Iris pigment epithelial cell (primary cell): Measurements from ENCODE around the gene HES6.
"Not testable (repeated sequence)": the region's sequence is repeated elsewhere in the genome, so short reads cannot be mapped to it uniquely, and the experiment has no call there.

Source experiments
- DNase-seq: peaks from one replicate; pipeline ENCODE4 v3.0.0-alpha.2; 2011; ENCODE audit warnings: low read depth

Gene HES6

DNA sequence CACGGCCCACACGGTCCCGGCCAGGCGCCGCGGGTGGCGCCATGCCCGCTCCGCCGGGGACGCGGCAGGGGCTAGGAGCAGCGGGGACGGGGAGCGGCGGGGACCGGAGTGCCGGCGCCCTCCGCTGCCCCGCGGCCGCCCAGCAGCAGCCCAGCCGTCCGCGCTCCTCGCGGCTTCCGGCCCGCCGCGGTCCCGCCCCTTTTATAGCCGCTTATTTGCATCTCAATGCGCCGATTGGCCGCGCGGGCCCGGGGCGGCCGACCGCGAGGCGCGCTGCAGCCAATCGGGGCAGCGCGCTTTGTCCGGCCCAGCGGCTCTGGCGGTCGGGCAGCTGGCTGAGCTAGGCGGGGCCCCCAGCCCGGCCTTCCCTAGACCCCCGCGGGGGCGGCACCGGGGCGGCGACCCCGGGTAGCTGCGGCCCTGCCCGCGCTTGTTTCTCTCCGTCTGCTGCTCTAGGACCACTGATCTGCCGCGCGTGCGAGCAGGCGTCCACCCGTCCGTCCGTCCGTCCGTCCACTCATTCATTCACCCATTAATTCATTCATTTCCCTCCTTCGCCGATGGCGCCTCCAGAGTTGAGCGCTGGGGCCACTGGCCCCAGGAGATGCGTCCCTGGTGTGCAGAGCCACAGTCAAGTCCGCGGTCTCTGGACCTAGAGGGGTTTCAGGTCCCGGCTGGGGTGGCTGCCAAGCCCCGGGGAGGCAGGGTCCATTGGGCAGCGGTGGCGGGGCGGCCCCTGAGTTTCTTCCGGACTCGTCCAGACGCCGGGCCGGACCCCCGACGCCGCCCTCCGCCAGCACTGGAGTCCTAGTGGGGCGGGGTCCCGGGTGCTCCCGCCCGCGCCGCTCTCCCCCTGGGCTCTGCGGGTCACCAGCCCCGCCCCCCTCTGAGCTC is at the start of gene HES6:
HES6 (minus strand) TSS at position 176 of the 894 bp plus-strand sequence; CDS start at position 43, 133 bp downstream.
- DNase-seq = peak; percentile 86

GRCh38 chr2:238289574-238289973 is 49.7 kb upstream of the HES6 start:
- no peak for DNase-seq

GRCh38 chr2:238288650-238289573 is 49.1 kb upstream of the HES6 start:
- peak; percentile 98 for DNase-seq

DNA sequence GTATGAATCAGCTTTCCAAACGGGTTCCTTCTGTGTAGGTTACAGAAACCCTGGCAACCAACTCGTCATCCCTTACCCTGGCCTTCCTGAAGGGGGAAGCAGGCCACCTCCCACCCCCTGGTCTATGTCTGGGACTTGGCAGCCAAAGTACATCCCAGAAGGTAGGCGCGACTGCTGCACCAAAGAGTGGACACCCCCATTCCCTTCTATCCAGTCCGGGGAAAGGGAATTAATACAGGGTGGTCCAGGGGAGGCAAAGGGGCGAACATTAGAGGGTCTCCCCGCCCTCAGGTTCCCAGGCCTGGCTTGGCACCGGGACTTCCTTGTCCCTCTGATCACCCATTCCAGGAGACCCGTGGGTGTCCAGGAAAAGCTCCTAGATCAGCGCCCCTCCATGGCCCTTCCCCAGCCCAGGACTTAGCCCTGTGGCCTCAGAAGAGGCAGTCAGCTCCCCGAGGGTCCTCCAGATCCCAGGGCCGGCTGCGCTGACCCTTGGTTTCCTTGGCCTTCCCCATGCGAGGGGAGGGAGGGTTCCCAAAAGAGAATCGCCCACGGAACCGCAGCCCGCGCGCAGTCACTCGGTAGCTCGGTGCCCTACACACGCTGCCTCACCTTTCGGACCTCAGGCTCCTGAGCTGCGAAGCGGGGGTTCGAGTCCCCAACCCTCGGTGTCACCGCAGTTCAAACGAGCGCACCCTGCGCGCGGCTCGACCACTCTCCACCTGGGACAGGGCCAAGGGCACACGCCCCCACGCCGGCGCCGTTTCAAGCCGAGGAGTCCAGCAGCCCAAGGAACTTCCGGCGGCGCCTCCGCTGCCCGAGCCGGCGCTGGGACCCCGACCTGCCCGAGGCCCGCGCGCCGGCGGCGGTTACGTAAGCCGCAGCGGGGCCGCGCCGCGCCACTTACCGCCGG is 48.2 kb upstream of the HES6 start, which contains the start of gene PER2:
PER2 (minus strand) TSS at position 874 of the 913 bp plus-strand sequence. CDS start 10,674 bp downstream, outside the sequence.
- peak; percentile 88 for DNase-seq

- no peak for DNase-seq
Observed at GRCh38 chr2:238286987-238287736, 47.3 kb upstream of the HES6 start.

DNA sequence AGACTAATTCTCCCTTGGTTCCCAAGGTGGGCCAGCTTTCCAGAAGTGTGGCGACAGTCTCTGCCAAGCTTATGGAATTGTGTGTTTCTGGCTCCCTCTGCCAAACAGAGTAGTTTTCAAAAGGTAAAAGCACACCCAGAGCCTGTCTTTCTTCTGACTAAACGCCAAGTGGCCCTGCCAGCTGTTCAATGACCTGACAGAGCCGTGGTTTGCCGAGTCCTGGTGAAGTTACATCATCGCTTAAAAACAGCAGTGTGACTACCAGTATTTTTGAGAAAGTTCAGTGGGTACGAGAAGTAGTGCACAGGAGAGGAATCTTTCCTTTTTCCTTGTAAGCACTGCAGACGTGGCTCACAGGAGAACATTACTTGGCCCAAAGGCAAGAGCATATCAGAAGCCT is 46.7 kb upstream of the HES6 start:
- DNase-seq = peak; percentile 72

- DNase-seq = no peak
Observed at GRCh38 chr2:238286095-238286494, 46.3 kb upstream of the HES6 start.

DNA sequence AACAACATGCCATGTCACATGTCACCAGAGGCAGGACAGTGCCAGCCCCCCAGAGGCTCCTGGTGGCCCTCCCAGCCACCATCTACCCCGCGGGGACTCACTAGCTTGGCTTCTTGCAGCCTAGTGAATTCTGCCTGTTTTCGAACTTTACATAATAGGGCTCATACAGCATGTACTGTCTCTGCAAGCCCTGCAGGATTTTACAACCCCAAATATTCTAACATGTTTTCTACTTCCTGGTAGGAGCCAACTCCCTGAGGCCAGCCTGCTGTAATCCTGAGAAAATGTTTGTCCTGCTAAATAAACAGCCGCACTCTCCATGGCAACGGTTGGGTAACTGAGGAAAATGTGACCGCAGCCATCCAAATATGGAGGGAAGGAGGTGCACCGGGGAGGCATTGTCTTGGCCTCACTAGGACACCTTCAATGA is 45.8 kb upstream of the HES6 start:
- DNase-seq = peak; percentile 94

- no peak for DNase-seq
Observed at GRCh38 chr2:238284802-238285515, 45.1 kb upstream of the HES6 start.

DNA sequence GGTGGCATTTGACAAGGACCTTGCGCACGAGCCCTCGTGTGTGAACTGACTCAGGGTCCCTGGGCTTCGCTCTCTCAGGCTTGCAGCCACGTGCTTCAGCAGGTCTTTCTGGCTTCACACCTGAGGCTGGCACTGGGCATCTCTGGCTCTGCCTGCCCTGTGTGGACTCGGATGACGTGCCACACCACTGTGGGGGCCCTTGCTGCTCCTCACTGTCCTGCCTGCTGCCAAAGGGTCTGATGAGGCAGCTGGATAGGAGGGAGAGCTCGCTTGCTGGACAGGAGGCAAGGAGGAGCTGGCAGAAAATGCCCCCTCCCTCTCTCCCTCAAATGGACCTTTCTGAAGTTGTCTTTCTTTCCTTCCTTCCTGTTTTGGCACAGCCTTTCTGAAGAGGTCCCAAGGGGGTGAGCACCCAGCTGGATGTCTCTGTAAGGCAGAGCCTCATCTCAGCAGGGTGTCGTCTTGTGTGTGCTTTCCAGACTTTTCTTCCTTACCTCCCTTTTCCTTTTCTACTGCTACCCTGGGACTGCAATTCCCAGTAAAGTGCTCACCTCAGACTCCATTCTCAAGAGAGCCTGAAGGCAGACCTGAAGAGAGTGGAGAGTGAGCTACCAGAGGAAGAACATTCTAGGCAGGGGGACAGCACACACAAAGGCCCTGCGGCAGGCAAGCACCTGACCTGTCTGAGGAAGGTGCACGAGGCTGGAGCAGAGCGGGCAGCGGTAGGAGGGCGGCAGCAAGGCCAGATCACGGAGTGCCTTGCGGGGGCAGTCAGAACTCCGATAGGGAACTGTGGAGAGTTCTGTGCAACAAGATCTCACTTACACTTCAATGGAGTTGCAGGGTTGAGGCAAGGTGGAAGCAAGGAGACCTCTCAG is 43.3 kb upstream of the HES6 start:
- no peak for DNase-seq

DNA sequence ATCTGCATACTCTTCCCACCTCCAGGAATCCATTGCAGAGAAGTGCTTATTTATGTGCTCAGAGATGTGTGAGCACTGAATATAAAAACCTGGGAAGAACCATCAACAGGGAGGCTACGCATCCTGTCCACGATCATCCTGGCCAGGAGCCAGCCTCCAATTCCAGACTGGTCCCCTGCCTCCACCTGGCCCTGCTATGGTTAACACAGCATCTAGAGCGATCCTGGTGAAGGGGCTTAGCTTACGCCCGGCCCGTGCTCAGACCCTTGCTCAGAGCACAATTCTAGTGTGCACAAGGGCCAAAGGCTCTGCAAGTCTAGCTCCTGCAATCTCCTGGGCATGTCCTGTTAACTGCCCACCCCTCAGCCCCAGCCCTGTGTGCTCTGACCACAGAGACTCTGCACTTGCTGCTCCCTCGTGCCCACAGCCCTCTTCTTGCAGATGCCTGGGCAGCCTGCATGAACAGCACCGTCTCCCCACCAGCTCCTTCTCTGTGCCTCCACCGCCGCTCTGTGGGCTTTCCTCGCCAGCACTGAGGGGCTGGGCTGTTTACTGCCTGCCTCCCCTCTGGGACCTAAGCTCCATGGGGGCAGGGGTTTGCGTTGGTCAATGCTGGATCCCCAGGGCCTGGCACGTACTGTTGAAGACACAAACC is 42.1 kb upstream of the HES6 start:
- no peak for DNase-seq

DNA sequence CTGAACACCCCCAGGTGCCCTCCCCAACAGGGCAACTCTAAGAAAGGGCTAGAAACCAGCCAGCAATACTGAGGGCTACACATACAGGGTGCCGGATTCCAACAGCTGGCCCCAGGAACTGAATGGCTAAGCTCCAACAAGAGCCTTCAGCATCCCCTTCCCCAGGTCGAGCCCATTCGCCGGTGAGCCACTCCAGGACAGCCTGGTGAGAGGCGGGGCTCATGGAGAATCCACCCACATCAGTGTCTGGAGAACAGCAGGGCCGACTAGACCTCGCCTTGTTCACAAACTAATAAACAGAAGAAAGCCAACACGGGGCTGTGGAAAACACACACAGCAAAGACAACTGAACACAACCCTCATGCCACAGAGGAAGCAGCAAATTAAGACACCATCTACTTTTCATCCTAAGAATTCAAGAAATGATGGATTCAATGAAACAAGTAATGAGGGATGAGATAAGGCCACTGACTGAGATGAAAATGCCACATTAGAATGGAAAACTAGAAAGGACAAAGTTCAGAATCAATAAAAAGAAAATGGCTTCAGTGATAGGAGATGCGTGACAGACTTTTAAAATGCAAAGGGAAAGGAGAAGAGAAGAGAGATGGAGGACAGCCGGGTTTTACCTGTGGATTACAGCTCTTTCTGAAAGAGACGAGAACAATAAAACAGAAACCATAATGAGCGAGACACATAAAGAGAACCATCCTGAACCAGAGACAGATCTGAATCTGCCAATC is 40.4 kb upstream of the HES6 start:
- no peak for DNase-seq

- DNase-seq = no peak
Observed at GRCh38 chr2:238279324-238279682, 39.5 kb upstream of the HES6 start.

GRCh38 chr2:238278626-238279323 is 38.9 kb upstream of the HES6 start:
- DNase-seq = no peak

DNA sequence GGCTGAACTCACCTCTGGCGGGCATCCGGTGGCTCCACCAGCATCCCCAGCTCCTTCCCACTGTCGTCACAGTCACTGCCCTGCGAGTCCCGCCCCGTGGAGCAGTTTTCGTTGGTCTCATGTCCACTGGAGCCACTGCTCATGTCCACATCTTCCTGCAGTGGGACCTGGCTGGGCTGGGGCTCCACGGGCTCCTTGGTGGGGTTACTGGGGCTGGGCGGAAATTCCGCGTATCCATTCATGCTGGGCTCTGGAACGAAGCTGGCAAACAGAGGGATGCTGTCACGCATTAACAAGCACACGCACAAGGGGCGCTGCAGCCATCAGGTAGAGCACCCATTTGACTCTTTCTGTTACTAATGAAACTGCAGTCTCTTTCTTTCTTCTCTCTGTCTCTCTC is 37.9 kb upstream of the HES6 start:
- DNase-seq = no peak

- no peak for DNase-seq
Observed at GRCh38 chr2:238274152-238274865, 34.5 kb upstream of the HES6 start.

- DNase-seq = not testable (repeated sequence)
Observed at GRCh38 chr2:238273433-238273832, 33.6 kb upstream of the HES6 start.
